BLaER1 (cell line): ENCODE results near the gene ZC3H18.

Experiments
- H3K27ac ChIP-seq: shearing (Covaris generic); formaldehyde crosslinking; 2 replicates; pipeline ENCODE4 v1.8.1; 2022
- H3K27me3 ChIP-seq: shearing (Covaris generic); formaldehyde crosslinking; 2 replicates; pipeline ENCODE4 v1.8.1; 2022
- H3K36me3 ChIP-seq: shearing (Covaris generic); formaldehyde crosslinking; 2 replicates; pipeline ENCODE4 v1.8.1; 2022
- H3K4me1 ChIP-seq: shearing (Covaris generic); formaldehyde crosslinking; 2 replicates; pipeline ENCODE4 v1.8.1; 2022
- H3K4me2 ChIP-seq: shearing (Covaris generic); formaldehyde crosslinking; 2 replicates; pipeline ENCODE4 v1.8.1; 2022
- H3K4me3 ChIP-seq: shearing (Covaris generic); formaldehyde crosslinking; 2 replicates; pipeline ENCODE4 v1.8.1; 2022
- H3K9ac ChIP-seq: shearing (Covaris generic); formaldehyde crosslinking; 2 replicates; pipeline ENCODE4 v1.8.1; 2022
- H3K9me3 ChIP-seq: shearing (Covaris generic); formaldehyde crosslinking; 2 replicates; pipeline ENCODE4 v1.8.1; 2022
- H4K20me1 ChIP-seq: shearing (Covaris generic); formaldehyde crosslinking; 2 replicates; pipeline ENCODE4 v1.8.1; 2022
- Cebpa-rat ChIP-seq: shearing (Covaris generic); IDR thresholded peaks from 2 replicates; pipeline ENCODE4 v1.8.1; 2022

ZC3H18 gene

GRCh38 chr16:88655053-88655732, 85.0 kb downstream of the ZC3H18 start:
- Histone ChIP-seq H3K36me3 (peaks cover 43% of the 10 kb centered on the region), H3K9ac (0 out of 2 replicates have a peak overlapping the region, but pooled peaks have one; percentile 14), H3K27me3 (no peaks in the 10 kb centered on the region), H4K20me1 (peaks cover 5% of the 10 kb centered on the region), H3K4me1 (peaks cover 87% of the 10 kb centered on the region), H3K4me2 (peak overlapping the region; percentile 88), H3K4me3 (0 out of 2 replicates have a peak overlapping the region, but pooled peaks have one; percentile 5), H3K9me3 (no peaks in the 10 kb centered on the region), H3K27ac (peak overlapping the region; percentile 85; the same call in 1 of the 2 replicates)
- TF ChIP-seq Cebpa-rat: no peak

GRCh38 chr16:88655733-88656281, 85.6 kb downstream of the ZC3H18 start:
- no peak for TF ChIP-seq Cebpa-rat
- H3K36me3 ChIP-seq: peaks cover 45% of the 10 kb centered on the region

GRCh38 chr16:88656291-88656980, 86.2 kb downstream of the ZC3H18 start:
- Histone ChIP-seq H3K4me2 (peak overlapping the region; percentile 88), H3K4me1 (peaks cover 96% of the 10 kb centered on the region), H4K20me1 (peaks cover 4% of the 10 kb centered on the region; the same call in 1 of the 2 replicates), H3K36me3 (peaks cover 45% of the 10 kb centered on the region), H3K4me3 (no peak overlapping the region), H3K27ac (peak overlapping the region; percentile 85), H3K9ac (peak overlapping the region; percentile 66), H3K27me3 (no peaks in the 10 kb centered on the region), H3K9me3 (no peaks in the 10 kb centered on the region)
- no peak for TF ChIP-seq Cebpa-rat

More at GRCh38 chr16:88655733-88656281, 85.6 kb downstream of the ZC3H18 start:
- Histone ChIP-seq H3K27me3 (no peaks in the 10 kb centered on the region), H4K20me1 (no peaks in the 10 kb centered on the region), H3K4me3 (0 out of 2 replicates have a peak overlapping the region, but pooled peaks have one; percentile 5), H3K27ac (peak overlapping the region; percentile 85), H3K4me1 (peaks cover 93% of the 10 kb centered on the region), H3K4me2 (peak overlapping the region; percentile 88), H3K9me3 (no peaks in the 10 kb centered on the region), H3K9ac (peak overlapping the region; percentile 66)

GRCh38 chr16:88657371-88657770, 87.2 kb downstream of the ZC3H18 start:
- peaks cover 13% of the 10 kb centered on the region; the same call in 1 of the 2 replicates for H4K20me1 ChIP-seq
- H3K4me2 ChIP-seq: peak overlapping the region; percentile 88
- TF ChIP-seq Cebpa-rat: no peak

GRCh38 chr16:88658714-88659113, 88.5 kb downstream of the ZC3H18 start:
- H3K9ac ChIP-seq: no peak overlapping the region
- H3K4me1 ChIP-seq: peaks cover 84% of the 10 kb centered on the region
- H3K4me2 ChIP-seq: 0 out of 2 replicates have a peak overlapping the region, but pooled peaks have one; percentile 88
- H3K4me3 ChIP-seq: no peak overlapping the region
- no peak for TF ChIP-seq Cebpa-rat
- H3K36me3 ChIP-seq: peaks cover 29% of the 10 kb centered on the region
- H3K27me3 ChIP-seq: no peaks in the 10 kb centered on the region
- peaks cover 17% of the 10 kb centered on the region; the same call in 1 of the 2 replicates for H4K20me1 ChIP-seq
- H3K27ac ChIP-seq: no peak overlapping the region
- no peaks in the 10 kb centered on the region for H3K9me3 ChIP-seq

More at GRCh38 chr16:88657371-88657770, 87.2 kb downstream of the ZC3H18 start:
- peaks cover 96% of the 10 kb centered on the region for H3K4me1 ChIP-seq
- peak overlapping the region; percentile 66 for H3K9ac ChIP-seq
- no peak overlapping the region for H3K4me3 ChIP-seq
- H3K36me3 ChIP-seq: peaks cover 42% of the 10 kb centered on the region
- H3K27ac ChIP-seq: peak overlapping the region; percentile 85
- no peaks in the 10 kb centered on the region for H3K27me3 ChIP-seq
- H3K9me3 ChIP-seq: no peaks in the 10 kb centered on the region

GRCh38 chr16:88659160-88659559, 89.0 kb downstream of the ZC3H18 start:
- peaks cover 24% of the 10 kb centered on the region for H3K36me3 ChIP-seq
- H3K9ac ChIP-seq: no peak overlapping the region
- peaks cover 84% of the 10 kb centered on the region for H3K4me1 ChIP-seq
- no peak overlapping the region for H3K4me3 ChIP-seq
- no peak overlapping the region for H3K4me2 ChIP-seq
- H4K20me1 ChIP-seq: peaks cover 22% of the 10 kb centered on the region; the same call in 1 of the 2 replicates
- H3K27ac ChIP-seq: no peak overlapping the region
- no peaks in the 10 kb centered on the region for H3K27me3 ChIP-seq
- TF ChIP-seq Cebpa-rat: no peak
- no peaks in the 10 kb centered on the region for H3K9me3 ChIP-seq

GRCh38 chr16:88661468-88661867, 91.3 kb downstream of the ZC3H18 start:
- no peak overlapping the region for H3K27ac ChIP-seq
- H4K20me1 ChIP-seq: peaks cover 23% of the 10 kb centered on the region; the same call in 1 of the 2 replicates
- H3K4me3 ChIP-seq: no peak overlapping the region
- no peaks in the 10 kb centered on the region for H3K9me3 ChIP-seq
- 0 out of 2 replicates have a peak, but pooled peaks cover 13% of the 10 kb centered on the region for H3K36me3 ChIP-seq
- H3K9ac ChIP-seq: no peak overlapping the region
- TF ChIP-seq Cebpa-rat: no peak
- peak overlapping the region; percentile 87 for H3K4me2 ChIP-seq
- peaks cover 64% of the 10 kb centered on the region for H3K4me1 ChIP-seq
- H3K27me3 ChIP-seq: no peaks in the 10 kb centered on the region

GRCh38 chr16:88662222-88662842, 92.1 kb downstream of the ZC3H18 start:
- H3K27me3 ChIP-seq: no peaks in the 10 kb centered on the region
- peak overlapping the region; percentile 87 for H3K4me2 ChIP-seq
- 0 out of 2 replicates have a peak, but pooled peaks cover 13% of the 10 kb centered on the region for H3K36me3 ChIP-seq
- H3K9ac ChIP-seq: peak overlapping the region; percentile 84
- no peak for TF ChIP-seq Cebpa-rat
- peaks cover 23% of the 10 kb centered on the region; the same call in 1 of the 2 replicates for H4K20me1 ChIP-seq
- H3K9me3 ChIP-seq: no peaks in the 10 kb centered on the region
- H3K4me3 ChIP-seq: peak overlapping the region; percentile 91
- H3K27ac ChIP-seq: peak overlapping the region; percentile 79
- peaks cover 55% of the 10 kb centered on the region for H3K4me1 ChIP-seq

- Histone ChIP-seq H3K4me1 (peaks cover 48% of the 10 kb centered on the region), H3K36me3 (0 out of 2 replicates have a peak, but pooled peaks cover 13% of the 10 kb centered on the region), H3K4me2 (peak within 1 kb of the TSS; percentile 99), H3K27ac (peak within 1 kb of the TSS; percentile 79), H3K9ac (peak within 1 kb of the TSS; percentile 84), H3K4me3 (peak within 1 kb of the TSS; percentile 91), H3K27me3 (no peaks in the 10 kb centered on the region), H3K9me3 (no peaks in the 10 kb centered on the region), H4K20me1 (peaks cover 23% of the 10 kb centered on the region; the same call in 1 of the 2 replicates)
- no peak for TF ChIP-seq Cebpa-rat
These were observed 92.8 kb downstream of the ZC3H18 start, which contains the start of gene MVD for GRCh38 chr16:88662843-88663606. Gene MVD, minus strand, starts transcription at chr16:88663091. Its CDS starts 11 bp downstream, at chr16:88663080.
